CD4-positive, CD25-positive, alpha-beta regulatory T cell (primary cell): ENCODE measurements around the gene SZT2. TPM values are rescaled to one million over a fixed set of nuclear protein-coding genes. Genes with fewer than 3 reads are reported as not detected.

Source experiments
- ATAC-seq, 2 donors: fragments of 150-1000 bp; cut with Tn5 transposase; one replicate each; pipeline ENCODE4 v1.10.0; 2021; ENCODE audit warnings: low read depth in 2 of 2, moderate number of reproducible peaks in 2 of 2, moderate library complexity in 1 of 2
- DNase-seq, 3 donors: peaks; one replicate each; pipeline versions ENCODE4 v3.0.0 to v3.0.0-alpha.2; 2012 to 2022; ENCODE audit warnings: mixed read lengths in 1 of 3
- H3K27ac ChIP-seq: one replicate; pipeline ENCODE4 v1.7.0; 2013; ENCODE audit warnings: mild to moderate bottlenecking, low read length; ENCODE audit not compliant: insufficient read depth, poor library complexity, severe bottlenecking
- H3K27me3 ChIP-seq: one replicate; pipeline ENCODE4 v1.7.0; 2013; ENCODE audit warnings: low read length; ENCODE audit not compliant: control insufficient read depth, insufficient read depth
- H3K36me3 ChIP-seq: one replicate; pipeline ENCODE4 v1.7.0; 2013; ENCODE audit warnings: mild to moderate bottlenecking, low read length, moderate library complexity; ENCODE audit not compliant: control insufficient read depth, insufficient read depth
- H3K4me1 ChIP-seq: 2 replicates; pipeline ENCODE4 v1.7.0; 2013; ENCODE audit warnings: mild to moderate bottlenecking, low read length; ENCODE audit not compliant: insufficient read depth, control insufficient read depth, poor library complexity, severe bottlenecking
- H3K4me3 ChIP-seq: one replicate; pipeline ENCODE4 v1.7.0; 2013; ENCODE audit warnings: low read depth, mild to moderate bottlenecking, low read length, moderate library complexity
- H3K9me3 ChIP-seq, 2 experiments: 1 replicate in 1 of 2; 2 replicates in 1 of 2; pipeline ENCODE4 v1.7.0; 2013; ENCODE audit warnings: low read length in 2 of 2, mild to moderate bottlenecking in 1 of 2, moderate library complexity in 1 of 2; ENCODE audit not compliant: control insufficient read depth in 2 of 2
- H3K27ac Mint-ChIP-seq, 3 donors: one replicate each; pipeline ENCODE4 v1.8.0; 2020 to 2022; ENCODE audit warnings: mild to moderate bottlenecking in 3 of 3, mixed read lengths in 3 of 3, moderate library complexity in 2 of 3
- H3K27me3 Mint-ChIP-seq: one replicate; pipeline ENCODE4 v1.8.0; 2022; ENCODE audit warnings: mild to moderate bottlenecking, mixed read lengths
- H3K36me3 Mint-ChIP-seq: one replicate; pipeline ENCODE4 v1.8.0; 2020; ENCODE audit warnings: mixed read lengths
- H3K4me1 Mint-ChIP-seq, 4 donors: one replicate each; pipeline ENCODE4 v1.8.0; 2020 to 2022; ENCODE audit warnings: mixed read lengths in 4 of 4, mild to moderate bottlenecking in 1 of 4
- H3K4me3 Mint-ChIP-seq, 4 donors: one replicate each; pipeline ENCODE4 v1.8.0; 2020 to 2022; ENCODE audit warnings: mild to moderate bottlenecking in 4 of 4, mixed read lengths in 4 of 4, moderate library complexity in 3 of 4
- H3K9me3 Mint-ChIP-seq, 7 donors: one replicate each; pipeline ENCODE4 v1.8.0; 2020 to 2022; ENCODE audit warnings: mixed read lengths in 7 of 7, mild to moderate bottlenecking in 3 of 7, moderate library complexity in 2 of 7
- polyA plus RNA-seq, 4 donors: library from polyadenylated mRNA; unstranded; fragments of 300-500 nt; fragmentation: Illumina TruSeq; gene quantifications; one replicate each; pipeline ENCODE4 v1.2.3, GENCODE V29; 2021
- total RNA-seq: library from RNA; stranded (reverse); gene quantifications from one replicate; pipeline ENCODE4 v1.2.3, GENCODE V29; 2022

Gene SZT2
- total and polyA plus RNA-seq, 5 donors from 2014 or later, result 1.5 to 107 (median 3.9) TPM

DNA sequence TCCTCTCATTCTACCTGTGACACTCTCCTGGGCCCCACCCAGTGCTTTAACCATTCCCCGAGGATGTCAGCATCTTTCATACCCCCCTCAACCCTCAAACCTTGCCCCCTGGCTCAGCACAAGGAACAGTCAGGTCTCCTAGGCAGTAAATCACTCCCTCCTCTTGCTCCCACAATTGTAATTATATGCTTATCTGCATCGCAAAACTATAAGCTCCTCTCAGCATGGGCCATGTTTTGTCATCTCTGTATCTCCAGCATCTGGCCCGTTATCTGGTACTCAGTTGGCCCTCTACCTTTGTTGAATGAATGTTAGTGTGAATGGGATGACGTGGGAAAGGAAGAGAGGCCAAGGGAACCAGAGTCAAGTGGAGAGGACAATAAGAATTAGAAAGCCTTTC is 19.1 kb upstream of the SZT2 start:
- Mint-ChIP-seq H3K4me1 (peaks cover 14 to 46% (median 21%) of the 10 kb centered on the region in 4 donors), H3K9me3 (no peaks in the 10 kb centered on the region), H3K36me3 (peaks cover 2% of the 10 kb centered on the region), H3K27ac (peak overlapping the region; percentile 5 to 91 (median 44)), H3K27me3 (no peaks in the 10 kb centered on the region), H3K4me3 (peak overlapping the region; percentile 31 to 76 (median 65))
- Histone ChIP-seq H3K4me3 (no peak overlapping the region), H3K4me1 (peaks cover 27% of the 10 kb centered on the region), H3K36me3 (peaks cover 1% of the 10 kb centered on the region), H3K9me3 (no peaks in the 10 kb centered on the region), H3K27ac (no peak overlapping the region), H3K27me3 (no peaks in the 10 kb centered on the region)
- ATAC-seq, result no peak
- no peak for DNase-seq

DNA sequence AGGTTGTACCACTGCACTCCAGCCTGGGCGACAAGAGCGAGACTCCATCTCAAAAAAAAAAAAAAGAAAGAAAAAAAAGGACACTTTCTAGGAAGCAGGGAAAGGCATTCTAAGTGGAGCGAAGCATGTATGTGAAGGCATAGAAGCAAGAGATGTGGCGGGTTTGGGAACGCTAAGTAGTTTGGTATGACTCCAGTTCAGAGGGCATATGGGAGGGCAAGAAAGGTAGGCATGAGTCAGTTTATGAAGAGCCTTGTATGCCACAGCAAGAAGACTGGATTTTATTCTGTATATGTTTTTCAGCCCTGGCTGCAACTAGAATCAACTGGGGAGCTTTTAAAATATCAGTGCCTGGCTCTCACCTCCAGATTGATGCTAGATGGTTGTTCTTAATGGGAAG is 17.5 kb upstream of the SZT2 start:
- Histone ChIP-seq H3K4me3 (no peak overlapping the region), H3K27ac (no peak overlapping the region), H3K4me1 (peaks cover 11% of the 10 kb centered on the region), H3K9me3 (no peaks in the 10 kb centered on the region), H3K36me3 (no peaks in the 10 kb centered on the region), H3K27me3 (no peaks in the 10 kb centered on the region)
- ATAC-seq, result no peak
- H3K4me3 Mint-ChIP-seq, result no peak overlapping the region
- H3K27ac Mint-ChIP-seq, result no peak overlapping the region
- no peaks in the 10 kb centered on the region for H3K9me3 Mint-ChIP-seq
- no peaks in the 10 kb centered on the region for H3K27me3 Mint-ChIP-seq
- H3K4me1 Mint-ChIP-seq, result peaks cover 14 to 37% (median 18%) of the 10 kb centered on the region in 4 donors
- DNase-seq, result no peak
- H3K36me3 Mint-ChIP-seq, result peaks cover 10% of the 10 kb centered on the region

DNA sequence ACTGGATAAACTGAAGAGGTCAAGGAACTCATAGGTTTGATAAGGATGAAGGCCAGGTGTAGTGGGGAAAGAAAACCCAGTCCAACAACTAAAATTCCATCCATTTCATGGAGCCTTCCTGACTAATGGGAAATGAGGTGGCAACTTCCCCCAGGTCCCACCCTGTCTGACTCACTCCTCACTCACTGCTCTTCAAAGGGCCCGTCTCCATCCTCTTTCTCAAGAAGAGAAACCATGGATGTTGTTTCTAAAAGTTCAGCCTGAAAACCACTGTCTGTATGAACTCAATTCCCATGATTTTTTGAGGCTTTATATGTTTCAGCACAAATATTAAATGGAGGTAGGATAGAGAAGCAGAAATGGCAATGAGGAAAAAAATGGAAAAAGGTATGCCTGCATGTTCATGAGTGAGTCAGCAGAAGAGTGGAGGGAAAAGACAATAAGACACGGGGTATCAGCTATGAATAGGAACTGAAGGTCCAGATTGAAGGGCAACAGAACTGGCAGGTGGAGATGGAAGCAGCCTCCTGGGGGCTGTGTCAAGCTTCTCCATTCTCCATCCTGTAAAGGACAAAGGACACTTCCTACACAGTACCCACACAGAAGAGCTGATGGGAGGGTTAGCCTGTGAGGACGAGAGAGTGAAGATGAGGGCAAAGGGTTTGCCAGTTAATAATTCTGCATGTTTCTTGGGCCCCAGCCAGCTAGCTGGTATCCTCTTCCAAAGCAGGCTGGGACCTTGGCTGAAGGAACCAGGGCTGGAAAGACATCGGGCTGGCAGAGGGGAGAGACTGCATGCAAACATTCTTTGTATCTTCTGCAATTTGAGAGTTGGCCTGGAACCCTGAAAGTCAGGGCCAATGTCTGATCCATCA is 16.4 kb upstream of the SZT2 start:
- Mint-ChIP-seq H3K27ac (no peak overlapping the region), H3K4me1 (peaks cover 12 to 37% (median 16%) of the 10 kb centered on the region in 4 donors), H3K36me3 (peaks cover 12% of the 10 kb centered on the region), H3K27me3 (no peaks in the 10 kb centered on the region), H3K9me3 (no peaks in the 10 kb centered on the region), H3K4me3 (no peak overlapping the region)
- DNase-seq (no peak), ATAC-seq (no peak)
- H3K27me3 ChIP-seq, result no peaks in the 10 kb centered on the region
- H3K9me3 ChIP-seq, result no peaks in the 10 kb centered on the region
- H3K27ac ChIP-seq, result no peak overlapping the region
- H3K4me3 ChIP-seq, result no peak overlapping the region
- no peaks in the 10 kb centered on the region for H3K36me3 ChIP-seq
- peaks cover 8% of the 10 kb centered on the region for H3K4me1 ChIP-seq

DNA sequence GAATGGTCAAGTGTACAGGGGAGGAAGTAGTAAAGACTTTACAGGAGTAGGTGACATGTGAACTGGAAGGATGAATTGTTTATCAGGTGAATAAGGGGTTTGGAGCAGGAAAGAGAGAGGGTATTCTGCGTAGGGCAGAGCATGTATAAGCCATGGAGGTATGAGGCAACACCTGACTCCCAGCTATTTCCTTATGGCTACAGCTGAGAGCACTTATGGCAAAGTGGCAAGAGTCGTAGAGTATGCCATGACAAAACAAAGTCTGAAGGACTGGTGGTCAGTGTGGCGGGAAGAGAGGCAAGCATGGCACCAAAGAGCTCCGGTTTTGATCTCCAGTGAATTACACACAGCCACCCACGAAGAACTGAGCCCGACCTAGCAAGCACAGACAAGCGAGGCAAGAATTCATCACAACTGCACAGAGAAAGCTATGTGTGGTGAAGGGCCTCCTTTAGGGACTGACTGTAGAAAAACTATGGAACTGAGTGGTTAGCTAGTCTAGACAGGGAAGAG is 12.9 kb upstream of the SZT2 start:
- H3K4me1 ChIP-seq, result no peaks in the 10 kb centered on the region
- H3K27me3 ChIP-seq, result no peaks in the 10 kb centered on the region
- peaks cover 6% of the 10 kb centered on the region for H3K36me3 ChIP-seq
- peak overlapping the region in 1 of 3 donors; percentile 56 for H3K27ac Mint-ChIP-seq
- peak overlapping the region in 1 of 4 donors; percentile 8 for H3K4me3 Mint-ChIP-seq
- no peak overlapping the region for H3K4me3 ChIP-seq
- no peaks in the 10 kb centered on the region for H3K9me3 ChIP-seq
- no peaks in the 10 kb centered on the region for H3K9me3 Mint-ChIP-seq
- H3K27me3 Mint-ChIP-seq, result no peaks in the 10 kb centered on the region
- ATAC-seq (no peak), DNase-seq (no peak)
- H3K36me3 Mint-ChIP-seq, result peaks cover 26% of the 10 kb centered on the region
- peaks cover 0 to 15% (median 6%) of the 10 kb centered on the region in 4 donors for H3K4me1 Mint-ChIP-seq
- no peak overlapping the region for H3K27ac ChIP-seq

- Histone ChIP-seq H3K4me1 (no peaks in the 10 kb centered on the region), H3K36me3 (peaks cover 16% of the 10 kb centered on the region), H3K27ac (no peak overlapping the region), H3K9me3 (no peaks in the 10 kb centered on the region), H3K27me3 (no peaks in the 10 kb centered on the region), H3K4me3 (no peak overlapping the region)
- H3K4me1 Mint-ChIP-seq, result peaks cover 0 to 18% (median 6%) of the 10 kb centered on the region in 4 donors
- ATAC-seq (no peak), DNase-seq (no peak)
- no peak overlapping the region for H3K4me3 Mint-ChIP-seq
- peaks cover 30% of the 10 kb centered on the region for H3K36me3 Mint-ChIP-seq
- no peaks in the 10 kb centered on the region for H3K9me3 Mint-ChIP-seq
- no peaks in the 10 kb centered on the region for H3K27me3 Mint-ChIP-seq
- no peak overlapping the region for H3K27ac Mint-ChIP-seq
Observed at GRCh38 chr1:43377831-43378230, 11.9 kb upstream of the SZT2 start.

DNA sequence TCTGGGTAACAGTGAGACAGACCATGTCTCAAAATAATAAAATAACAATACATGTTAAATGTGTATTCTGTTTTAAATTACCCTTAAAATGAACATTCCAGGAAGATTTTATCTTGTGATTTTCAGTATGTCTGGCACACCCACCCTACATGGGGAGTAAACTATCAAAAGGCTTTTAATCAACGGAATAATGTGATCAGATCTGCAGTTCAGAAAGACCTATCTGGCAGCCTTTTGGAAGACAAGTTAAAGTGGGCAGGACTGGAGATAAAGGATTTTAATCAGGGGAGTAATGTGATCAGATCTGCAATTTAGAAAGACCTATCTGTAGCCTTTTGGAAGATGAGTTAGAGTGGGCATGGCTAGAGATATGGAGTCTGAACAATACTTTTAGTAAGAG is 10.2 kb upstream of the SZT2 start:
- H3K27ac ChIP-seq, result no peak overlapping the region
- no peak for ATAC-seq
- H3K9me3 Mint-ChIP-seq, result no peaks in the 10 kb centered on the region
- H3K27ac Mint-ChIP-seq, result no peak overlapping the region
- H3K36me3 Mint-ChIP-seq, result peaks cover 30% of the 10 kb centered on the region
- H3K4me3 ChIP-seq, result no peak overlapping the region
- H3K27me3 Mint-ChIP-seq, result no peaks in the 10 kb centered on the region
- no peaks in the 10 kb centered on the region for H3K4me1 ChIP-seq
- no peaks in the 10 kb centered on the region for H3K9me3 ChIP-seq
- DNase-seq, result no peak
- peaks cover 0 to 22% (median 6%) of the 10 kb centered on the region in 4 donors for H3K4me1 Mint-ChIP-seq
- no peaks in the 10 kb centered on the region for H3K27me3 ChIP-seq
- H3K4me3 Mint-ChIP-seq, result no peak overlapping the region
- H3K36me3 ChIP-seq, result peaks cover 31% of the 10 kb centered on the region

DNA sequence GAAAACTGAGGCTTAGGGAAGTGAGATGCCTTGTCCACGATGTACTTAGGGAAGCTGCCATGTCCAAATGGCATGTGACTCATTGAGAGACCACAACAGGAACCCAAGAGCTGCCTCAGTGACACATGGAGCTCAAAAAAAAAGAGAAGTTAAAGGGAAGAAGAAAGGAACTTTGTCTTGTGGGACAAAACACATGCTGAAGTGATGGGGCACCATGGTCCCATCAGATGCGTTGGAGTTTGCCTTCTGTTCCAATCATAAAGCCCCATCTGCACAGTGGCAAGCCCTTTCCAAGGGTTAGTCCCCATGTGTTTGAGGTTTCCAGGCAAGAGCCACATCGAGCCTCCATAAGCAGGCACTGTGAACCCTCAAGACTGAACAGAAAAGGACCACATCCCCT is 8.1 kb upstream of the SZT2 start:
- Histone ChIP-seq H3K9me3 (no peaks in the 10 kb centered on the region), H3K27ac (no peak overlapping the region), H3K36me3 (peaks cover 52% of the 10 kb centered on the region), H3K4me1 (no peaks in the 10 kb centered on the region), H3K27me3 (no peaks in the 10 kb centered on the region), H3K4me3 (no peak overlapping the region)
- no peak for DNase-seq
- ATAC-seq, result no peak
- H3K9me3 Mint-ChIP-seq, result no peaks in the 10 kb centered on the region
- H3K4me3 Mint-ChIP-seq, result no peak overlapping the region
- H3K4me1 Mint-ChIP-seq, result peaks cover 0 to 23% (median 6%) of the 10 kb centered on the region in 4 donors
- H3K36me3 Mint-ChIP-seq, result peaks cover 40% of the 10 kb centered on the region
- H3K27me3 Mint-ChIP-seq, result no peaks in the 10 kb centered on the region
- H3K27ac Mint-ChIP-seq, result peak overlapping the region in 2 of 3 donors; percentile 29 to 62
